Tibial nerve (tissue), 4 donors: ENCODE results near the gene SLC44A5.

Experiments
- CTCF ChIP-seq, 5 experiments: fragments of 200-600 bp in 3 of 5; fragments of 450-650 bp in 2 of 5; sonication (generic) in 3 of 5; IDR thresholded peaks; one replicate each; pipeline ENCODE4 v1.5.1; 2016 to 2019; ENCODE audit warnings: antibody characterized with exemption in 5 of 5, mild to moderate bottlenecking in 3 of 5, moderate library complexity in 2 of 5
- EP300 ChIP-seq, 2 donors: sonication (generic); formaldehyde crosslinking; IDR thresholded peaks; one replicate each; pipeline ENCODE4 v1.6.1; 2017; ENCODE audit warnings: antibody characterized with exemption in 2 of 2, mild to moderate bottlenecking in 1 of 2
- POLR2A ChIP-seq, 2 donors: fragments of 450-650 bp; IDR thresholded peaks; one replicate each; pipeline ENCODE4 v1.6.1; 2017; ENCODE audit warnings: antibody characterized with exemption in 2 of 2, mild to moderate bottlenecking in 2 of 2, moderate library complexity in 2 of 2

GRCh38 chr1:75613916-75614315, 3.0 kb upstream of the SLC44A5 start:
- no peak for TF ChIP-seq CTCF (IDR thresholded peaks at IDR 0.05)
- no peak for TF ChIP-seq POLR2A (IDR thresholded peaks at IDR 0.05)
- TF ChIP-seq EP300 (IDR thresholded peaks at IDR 0.05), result no peak
